Measurements from ENCODE around the gene TRA2A.

The TRA2A gene

GRCh38 chr7:23476286-23477156 lies 55.3 kb downstream of the TRA2A start:
- TF ChIP-seq GATA2 (IDR thresholded peaks at IDR 0.05; ENCODE audit: low read depth, low read length) (no peak), GATA3 (IDR thresholded peaks at IDR 0.05; ENCODE audit: low read depth, low read length) (no peak)

GRCh38 chr7:23475576-23475839 lies 56.3 kb downstream of the TRA2A start:
- TF ChIP-seq GATA2 (IDR thresholded peaks at IDR 0.05; ENCODE audit: low read depth, low read length) = no peak
- TF ChIP-seq GATA3 (IDR thresholded peaks at IDR 0.05; ENCODE audit: low read depth, low read length) = no peak

GRCh38 chr7:23474829-23475575 lies 56.8 kb downstream of the TRA2A start:
- TF ChIP-seq GATA3 (IDR thresholded peaks at IDR 0.05; ENCODE audit: low read depth, low read length) (no peak), GATA2 (IDR thresholded peaks at IDR 0.05; ENCODE audit: low read depth, low read length) (no peak)

GRCh38 chr7:23474094-23474828 lies 57.5 kb downstream of the TRA2A start:
- TF ChIP-seq GATA2 (IDR thresholded peaks at IDR 0.05; ENCODE audit: low read depth, low read length) (no peak; the same call in 1 of the 2 replicates), GATA3 (IDR thresholded peaks at IDR 0.05; ENCODE audit: low read depth, low read length) (no peak)

GRCh38 chr7:23473844-23474093 lies 58.0 kb downstream of the TRA2A start:
- TF ChIP-seq GATA2 (IDR thresholded peaks at IDR 0.05; ENCODE audit: low read depth, low read length) (no peak; the same call in 1 of the 2 replicates), GATA3 (IDR thresholded peaks at IDR 0.05; ENCODE audit: low read depth, low read length) (no peak)

GRCh38 chr7:23472956-23473843 lies 58.6 kb downstream of the TRA2A start:
- TF ChIP-seq GATA3 (IDR thresholded peaks at IDR 0.05; ENCODE audit: low read depth, low read length) (no peak), GATA2 (IDR thresholded peaks at IDR 0.05; ENCODE audit: low read depth, low read length) (no peak)

GRCh38 chr7:23472556-23472955 lies 59.2 kb downstream of the TRA2A start:
- TF ChIP-seq GATA3 (IDR thresholded peaks at IDR 0.05; ENCODE audit: low read depth, low read length) (no peak), GATA2 (IDR thresholded peaks at IDR 0.05; ENCODE audit: low read depth, low read length) (no peak)

- TF ChIP-seq GATA2 (IDR thresholded peaks at IDR 0.05; ENCODE audit: low read depth, low read length) = no peak
- no peak for TF ChIP-seq GATA3 (IDR thresholded peaks at IDR 0.05; ENCODE audit: low read depth, low read length)
These were observed 59.7 kb downstream of the TRA2A start for GRCh38 chr7:23472046-23472445.

GRCh38 chr7:23471106-23471859 lies 60.5 kb downstream of the TRA2A start:
- no peak for TF ChIP-seq GATA2 (IDR thresholded peaks at IDR 0.05; ENCODE audit: low read depth, low read length)
- TF ChIP-seq GATA3 (IDR thresholded peaks at IDR 0.05; ENCODE audit: low read depth, low read length) = no peak

GRCh38 chr7:23470330-23471105 lies 61.3 kb downstream of the TRA2A start, which contains the start of gene IGF2BP3:
Gene IGF2BP3 (minus strand): TSS chr7:23470491. CDS start chr7:23470110, 381 bp downstream.
- no peak for TF ChIP-seq GATA3 (IDR thresholded peaks at IDR 0.05; ENCODE audit: low read depth, low read length)
- no peak for TF ChIP-seq GATA2 (IDR thresholded peaks at IDR 0.05; ENCODE audit: low read depth, low read length)

- TF ChIP-seq GATA2 (IDR thresholded peaks at IDR 0.05; ENCODE audit: low read depth, low read length) = no peak
- TF ChIP-seq GATA3 (IDR thresholded peaks at IDR 0.05; ENCODE audit: low read depth, low read length) = no peak
These were observed 61.9 kb downstream of the TRA2A start for GRCh38 chr7:23469961-23470250.

GRCh38 chr7:23469150-23469960 lies 62.4 kb downstream of the TRA2A start:
- TF ChIP-seq GATA2 (IDR thresholded peaks at IDR 0.05; ENCODE audit: low read depth, low read length) (no peak), GATA3 (IDR thresholded peaks at IDR 0.05; ENCODE audit: low read depth, low read length) (no peak)

Measured in SH-SY5Y (cell line).